H9 (cell line): ENCODE data around the gene GRID2. TPM values are rescaled to one million over a fixed set of nuclear protein-coding genes. Genes with fewer than 3 reads are reported as not detected.

Experiments used
- DNase-seq: peaks from one replicate; pipeline ENCODE4 v3.0.0-alpha.2; 2017
- H2AFZ ChIP-seq: one replicate; pipeline ENCODE4 v1.6.1; 2013; ENCODE audit warnings: mild to moderate bottlenecking, low read length, control low read depth, moderate library complexity
- H2AK5ac ChIP-seq: 2 replicates; pipeline ENCODE4 v1.6.1; 2013; ENCODE audit warnings: low read length, control low read depth, mixed read lengths; ENCODE audit not compliant: insufficient read length
- H2BK120ac ChIP-seq: one replicate; pipeline ENCODE4 v1.6.1; 2013; ENCODE audit warnings: low read depth, mild to moderate bottlenecking, low read length, control low read depth, inconsistent platforms; ENCODE audit not compliant: poor library complexity, severe bottlenecking
- H2BK12ac ChIP-seq: 2 replicates; pipeline ENCODE4 v1.6.1; 2013; ENCODE audit warnings: low read length, control low read depth, mixed read lengths, low read depth; ENCODE audit not compliant: insufficient read length
- H2BK15ac ChIP-seq: 2 replicates; pipeline ENCODE4 v1.6.1; 2013; ENCODE audit warnings: low read depth, low read length, control low read depth
- H2BK20ac ChIP-seq: one replicate; pipeline ENCODE4 v1.6.1; 2013; ENCODE audit warnings: low read depth, mild to moderate bottlenecking, low read length, control low read depth, inconsistent platforms; ENCODE audit not compliant: poor library complexity, severe bottlenecking
- H2BK5ac ChIP-seq: 2 replicates; pipeline ENCODE4 v1.6.1; 2013; ENCODE audit warnings: low read length, control low read depth, mixed read lengths; ENCODE audit not compliant: insufficient read length
- H3K14ac ChIP-seq: 2 replicates; pipeline ENCODE4 v1.6.1; 2013; ENCODE audit warnings: low read length, control low read depth; ENCODE audit not compliant: insufficient read depth
- H3K18ac ChIP-seq: 2 replicates; pipeline ENCODE4 v1.6.1; 2013; ENCODE audit warnings: low read depth, mild to moderate bottlenecking, mixed read lengths, low read length, control low read depth; ENCODE audit not compliant: insufficient read length
- H3K23ac ChIP-seq: 2 replicates; pipeline ENCODE4 v1.6.1; 2013; ENCODE audit warnings: low read length, control low read depth, mixed read lengths, low read depth; ENCODE audit not compliant: insufficient read length
- H3K23me2 ChIP-seq: 2 replicates; pipeline ENCODE4 v1.6.1; 2013; ENCODE audit warnings: low read depth, mild to moderate bottlenecking, mixed read lengths, low read length, control low read depth; ENCODE audit not compliant: insufficient read length, poor library complexity, severe bottlenecking
- H3K27ac ChIP-seq: 2 replicates; pipeline ENCODE4 v1.5.1; 2013; ENCODE audit warnings: low read length, control low read depth, mixed read lengths, low read depth; ENCODE audit not compliant: insufficient read length
- H3K27me3 ChIP-seq: 2 replicates; pipeline ENCODE4 v1.6.1; 2013; ENCODE audit warnings: low read length, control low read depth, inconsistent platforms; ENCODE audit not compliant: insufficient read depth
- H3K4ac ChIP-seq: 2 replicates; pipeline ENCODE4 v1.6.1; 2013; ENCODE audit warnings: low read depth, mild to moderate bottlenecking, control low read depth, inconsistent platforms, low read length, moderate library complexity
- H3K4me1 ChIP-seq: 2 replicates; pipeline ENCODE4 v1.6.1; 2013; ENCODE audit warnings: low read length, control low read depth, inconsistent platforms; ENCODE audit not compliant: insufficient read depth
- H3K4me2 ChIP-seq: 2 replicates; pipeline ENCODE4 v1.6.1; 2013; ENCODE audit warnings: low read length, control low read depth, mixed read lengths; ENCODE audit not compliant: insufficient read length, insufficient read depth
- H3K56ac ChIP-seq: 2 replicates; pipeline ENCODE4 v1.6.1; 2013; ENCODE audit warnings: low read depth, mild to moderate bottlenecking, mixed read lengths, low read length, control low read depth; ENCODE audit not compliant: insufficient read length
- H3K79me1 ChIP-seq: 2 replicates; pipeline ENCODE4 v1.6.1; 2013; ENCODE audit warnings: low read depth, mild to moderate bottlenecking, moderate library complexity, low read length, control low read depth, inconsistent platforms; ENCODE audit not compliant: insufficient read depth, poor library complexity, severe bottlenecking
- H3K79me2 ChIP-seq: 2 replicates; pipeline ENCODE4 v1.6.1; 2013; ENCODE audit warnings: low read length, control low read depth, inconsistent platforms; ENCODE audit not compliant: insufficient read depth
- H3K9ac ChIP-seq: 2 replicates; pipeline ENCODE4 v1.6.1; 2013; ENCODE audit warnings: low read length, control low read depth, mixed read lengths; ENCODE audit not compliant: insufficient read length; ENCODE audit errors: extremely low read depth
- H3K9me3 ChIP-seq: one replicate; pipeline ENCODE4 v1.6.1; 2013; ENCODE audit warnings: low read depth, low read length, inconsistent platforms; ENCODE audit not compliant: control insufficient read depth
- H3T11ph ChIP-seq: one replicate; pipeline ENCODE4 v1.6.1; 2013; ENCODE audit warnings: mild to moderate bottlenecking, low read length, control low read depth, inconsistent platforms
- H4K20me1 ChIP-seq: one replicate; pipeline ENCODE4 v1.6.1; 2013; ENCODE audit not compliant: control insufficient read depth, insufficient read length, insufficient read depth
- H4K5ac ChIP-seq: 2 replicates; pipeline ENCODE4 v1.6.1; 2013; ENCODE audit warnings: low read depth, mild to moderate bottlenecking, mixed read lengths, low read length, control low read depth; ENCODE audit not compliant: insufficient read length
- H4K8ac ChIP-seq: replicated peaks from 2 replicates; pipeline ENCODE4 v1.6.1; 2013; ENCODE audit warnings: low read length, control low read depth, mixed read lengths, low read depth; ENCODE audit not compliant: insufficient read length
- H4K91ac ChIP-seq: 2 replicates; pipeline ENCODE4 v1.6.1; 2013; ENCODE audit warnings: low read depth, mild to moderate bottlenecking, moderate library complexity, mixed read lengths, low read length, control low read depth; ENCODE audit not compliant: insufficient read length
- H3K27ac Mint-ChIP-seq, 3 experiments: 2 replicates in 2 of 3; 3 replicates in 1 of 3; pipeline ENCODE4 v1.8.0; 2020 to 2021; ENCODE audit warnings: mixed read lengths in 3 of 3, mild to moderate bottlenecking in 1 of 3, moderate library complexity in 1 of 3
- H3K27me3 Mint-ChIP-seq: 2 replicates; pipeline ENCODE4 v1.8.0; 2021; ENCODE audit warnings: low read depth, mild to moderate bottlenecking, moderate library complexity, mixed read lengths
- H3K36me3 Mint-ChIP-seq, 3 experiments: 2 replicates in 2 of 3; 3 replicates in 1 of 3; pipeline ENCODE4 v1.8.0; 2020 to 2021; ENCODE audit warnings: low read depth in 3 of 3, mixed read lengths in 3 of 3; ENCODE audit not compliant: insufficient read depth in 1 of 3
- H3K4me1 Mint-ChIP-seq, 2 experiments: 2 replicates each; pipeline ENCODE4 v1.8.0; 2020; ENCODE audit warnings: mixed read lengths in 2 of 2
- H3K4me3 Mint-ChIP-seq, 2 experiments: 2 replicates in 1 of 2; 3 replicates in 1 of 2; pipeline ENCODE4 v1.8.0; 2020 to 2021; ENCODE audit warnings: mild to moderate bottlenecking in 2 of 2, mixed read lengths in 2 of 2, moderate library complexity in 1 of 2
- H3K9me3 Mint-ChIP-seq, 2 experiments: 2 replicates in 1 of 2; 3 replicates in 1 of 2; pipeline ENCODE4 v1.8.0; 2020; ENCODE audit warnings: mild to moderate bottlenecking in 2 of 2, mixed read lengths in 2 of 2, moderate library complexity in 1 of 2
- CTCF ChIP-seq: fragments of 200-600 bp; sonication (generic); conservative IDR thresholded peaks from 3 replicates; pipeline ENCODE4 v1.8.0; 2021; ENCODE audit warnings: antibody characterized with exemption, mild to moderate bottlenecking
- WGBS: extraction: QIAGEN DNeasy Blood & Tissue Kit; methylation state at CpG from one replicate; pipeline ENCODE4 v1.1.7; 2013; ENCODE audit warnings: missing lambda C conversion rate, low lambda C conversion rate, mixed read lengths; ENCODE audit not compliant: insufficient read length; ENCODE audit errors: extremely low coverage; 5-methylcytosine and 5-hydroxymethylcytosine counted together
- total RNA-seq: library from RNA; stranded (reverse); gene quantifications from 2 replicates; pipeline ENCODE4 v1.2.1, GENCODE V29; 2021

Gene GRID2
- total RNA-seq, 1 experiment from 2014 or later = 21.8 TPM

DNA sequence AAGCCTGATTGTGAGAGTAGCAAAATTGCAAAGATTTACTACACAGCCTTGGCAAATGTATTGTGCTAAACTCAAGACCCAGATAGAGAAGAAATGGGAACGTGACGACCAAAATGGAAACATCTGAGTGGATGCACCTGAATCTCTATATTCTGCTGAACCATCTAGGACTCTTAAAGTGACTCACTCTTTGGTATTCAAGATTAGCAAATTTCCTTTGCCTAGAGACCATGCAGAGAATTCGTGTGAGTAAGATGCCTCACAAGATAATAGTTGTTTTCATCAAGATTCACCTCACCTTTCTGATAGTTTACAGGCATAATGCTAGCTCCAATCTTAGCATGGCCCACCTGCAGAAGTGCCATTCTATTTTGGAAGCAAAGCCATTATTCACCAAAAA is 1510.4 kb downstream of the GRID2 start:
- Histone ChIP-seq H3K18ac (no peak overlapping the region), H3K27ac (no peak overlapping the region), H2BK15ac (no peak overlapping the region), H3K23ac (no peak overlapping the region), H3K79me2 (no peaks in the 10 kb centered on the region), H3K79me1 (no peaks in the 10 kb centered on the region), H3K56ac (no peak overlapping the region), H4K91ac (no peak overlapping the region), H2BK120ac (no peak overlapping the region), H3T11ph (no peak overlapping the region), H3K4me2 (no peak overlapping the region), H3K23me2 (no peaks in the 10 kb centered on the region), H4K20me1 (no peaks in the 10 kb centered on the region), H3K4me1 (peaks cover 7% of the 10 kb centered on the region; the same call in 1 of the 2 replicates), H3K9ac (no peak overlapping the region), H2BK5ac (no peak overlapping the region), H4K5ac (no peak overlapping the region), H4K8ac (no peak overlapping the region), H2BK20ac (no peak overlapping the region), H2BK12ac (no peak overlapping the region), H2AK5ac (no peak overlapping the region), H3K14ac (no peak overlapping the region), H2AFZ (no peak overlapping the region), H3K9me3 (no peaks in the 10 kb centered on the region), H3K27me3 (no peaks in the 10 kb centered on the region), H3K4ac (no peak overlapping the region)
- DNase-seq = no peak
- H3K27me3 Mint-ChIP-seq = peaks cover 27% of the 10 kb centered on the region
- WGBS = no CpG with 5 or more reads among the region's 3 CpGs
- TF ChIP-seq CTCF = no peak
- H3K4me3 Mint-ChIP-seq = no peak overlapping the region
- no peaks in the 10 kb centered on the region for H3K9me3 Mint-ChIP-seq
- H3K36me3 Mint-ChIP-seq = no peaks in the 10 kb centered on the region
- H3K27ac Mint-ChIP-seq = no peak overlapping the region
- peaks cover 8 to 13% of the 10 kb centered on the region in 2 experiments for H3K4me1 Mint-ChIP-seq
